Fibroblast of pulmonary artery (primary cell): ENCODE results near the gene DAZAP1.
A peak's percentile ranks its signal among the peaks of the same experiment; 100 is the strongest.

Source experiments
- DNase-seq: peaks from one replicate; pipeline ENCODE4 v3.0.0-alpha.2; 2010; ENCODE audit warnings: low read depth
- H3K4me3 ChIP-seq: replicated peaks from 2 replicates; pipeline ENCODE4 v1.5.1; 2011; ENCODE audit warnings: low read depth, mild to moderate bottlenecking, control low read depth, low read length, moderate library complexity
- TF ChIP-seq, protein P1 (sequence below): IDR thresholded peaks from 2 replicates; pipeline ENCODE4 v1.5.1; 2011; ENCODE audit warnings: mild to moderate bottlenecking, control low read depth, low read length, inconsistent platforms; ENCODE audit errors: missing control alignments

DAZAP1 gene

GRCh38 chr19:1377965-1378785 lies 29.2 kb upstream of the DAZAP1 start:
- no peak for DNase-seq
- TF ChIP-seq, protein P1, sequence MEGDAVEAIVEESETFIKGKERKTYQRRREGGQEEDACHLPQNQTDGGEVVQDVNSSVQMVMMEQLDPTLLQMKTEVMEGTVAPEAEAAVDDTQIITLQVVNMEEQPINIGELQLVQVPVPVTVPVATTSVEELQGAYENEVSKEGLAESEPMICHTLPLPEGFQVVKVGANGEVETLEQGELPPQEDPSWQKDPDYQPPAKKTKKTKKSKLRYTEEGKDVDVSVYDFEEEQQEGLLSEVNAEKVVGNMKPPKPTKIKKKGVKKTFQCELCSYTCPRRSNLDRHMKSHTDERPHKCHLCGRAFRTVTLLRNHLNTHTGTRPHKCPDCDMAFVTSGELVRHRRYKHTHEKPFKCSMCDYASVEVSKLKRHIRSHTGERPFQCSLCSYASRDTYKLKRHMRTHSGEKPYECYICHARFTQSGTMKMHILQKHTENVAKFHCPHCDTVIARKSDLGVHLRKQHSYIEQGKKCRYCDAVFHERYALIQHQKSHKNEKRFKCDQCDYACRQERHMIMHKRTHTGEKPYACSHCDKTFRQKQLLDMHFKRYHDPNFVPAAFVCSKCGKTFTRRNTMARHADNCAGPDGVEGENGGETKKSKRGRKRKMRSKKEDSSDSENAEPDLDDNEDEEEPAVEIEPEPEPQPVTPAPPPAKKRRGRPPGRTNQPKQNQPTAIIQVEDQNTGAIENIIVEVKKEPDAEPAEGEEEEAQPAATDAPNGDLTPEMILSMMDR = no peak
- no peak overlapping the region for H3K4me3 ChIP-seq

DNA sequence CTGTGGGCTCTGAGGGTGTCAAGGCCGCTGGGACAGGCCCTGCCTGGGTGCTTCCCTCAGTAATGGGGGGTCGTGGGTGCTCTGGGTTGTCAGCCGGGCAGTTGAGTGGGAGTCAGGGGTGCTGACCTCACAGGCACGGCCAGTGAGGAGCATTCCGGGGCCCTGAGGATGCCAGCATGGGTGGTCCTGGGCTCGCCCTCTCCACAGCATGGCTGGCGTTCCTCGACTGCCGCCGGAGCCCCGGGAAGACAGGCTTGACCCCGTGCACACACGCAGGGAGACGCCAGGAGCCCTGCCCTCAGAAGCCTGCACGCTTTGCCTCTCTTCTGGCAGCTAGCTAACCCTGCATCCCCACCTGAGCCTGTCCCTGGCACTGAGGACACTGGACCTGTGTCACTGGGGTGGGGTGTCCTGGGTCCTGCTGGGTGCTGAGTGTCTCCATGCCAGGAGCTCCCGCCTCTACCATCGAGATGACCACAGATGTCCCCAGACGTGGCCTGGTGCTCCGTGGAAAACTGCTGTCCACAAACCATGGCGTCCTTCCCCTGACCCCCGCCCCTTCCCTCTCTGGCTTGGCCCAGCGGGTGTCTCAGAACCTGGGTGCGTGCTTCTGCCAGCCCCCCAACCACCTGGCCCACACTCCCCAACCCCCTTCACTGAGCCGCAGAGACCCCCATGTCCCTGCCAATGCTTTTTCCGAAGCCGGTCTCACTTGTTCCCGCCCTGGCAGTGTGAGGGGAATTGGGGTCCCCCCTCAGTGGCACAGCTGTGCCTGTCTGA lies 28.1 kb upstream of the DAZAP1 start:
- no peak overlapping the region for H3K4me3 ChIP-seq
- TF ChIP-seq, protein P1 = no peak
- no peak for DNase-seq

- DNase-seq = no peak
- no peak overlapping the region for H3K4me3 ChIP-seq
- TF ChIP-seq, protein P1 = no peak
These were observed 27.4 kb upstream of the DAZAP1 start for GRCh38 chr19:1379961-1380489.

DNA sequence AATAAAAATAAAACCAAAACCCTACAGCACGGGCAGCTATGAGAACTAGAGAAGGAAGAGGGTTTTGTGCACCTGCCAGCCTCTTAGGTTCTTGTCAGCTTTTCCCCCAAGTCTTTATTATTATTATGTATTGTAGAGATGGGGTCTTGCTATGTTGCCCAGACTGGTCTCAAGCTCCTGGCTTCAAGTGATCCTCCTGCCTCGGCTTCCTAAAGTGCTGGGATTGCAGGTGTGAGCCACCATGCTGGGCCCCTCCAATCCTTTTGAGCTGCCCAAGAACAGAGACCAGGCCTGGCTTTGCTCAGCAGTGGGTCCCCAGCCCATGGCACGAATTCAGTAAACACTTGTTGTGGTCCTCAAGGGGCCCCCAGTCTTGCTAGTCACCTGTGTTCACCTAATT lies 25.1 kb upstream of the DAZAP1 start:
- H3K4me3 ChIP-seq = no peak overlapping the region
- TF ChIP-seq, protein P1 = no peak
- DNase-seq = no peak

GRCh38 chr19:1383017-1383311 lies 24.4 kb upstream of the DAZAP1 start:
- H3K4me3 ChIP-seq = no peak overlapping the region
- DNase-seq = no peak
- TF ChIP-seq, protein P1 = no peak

DNA sequence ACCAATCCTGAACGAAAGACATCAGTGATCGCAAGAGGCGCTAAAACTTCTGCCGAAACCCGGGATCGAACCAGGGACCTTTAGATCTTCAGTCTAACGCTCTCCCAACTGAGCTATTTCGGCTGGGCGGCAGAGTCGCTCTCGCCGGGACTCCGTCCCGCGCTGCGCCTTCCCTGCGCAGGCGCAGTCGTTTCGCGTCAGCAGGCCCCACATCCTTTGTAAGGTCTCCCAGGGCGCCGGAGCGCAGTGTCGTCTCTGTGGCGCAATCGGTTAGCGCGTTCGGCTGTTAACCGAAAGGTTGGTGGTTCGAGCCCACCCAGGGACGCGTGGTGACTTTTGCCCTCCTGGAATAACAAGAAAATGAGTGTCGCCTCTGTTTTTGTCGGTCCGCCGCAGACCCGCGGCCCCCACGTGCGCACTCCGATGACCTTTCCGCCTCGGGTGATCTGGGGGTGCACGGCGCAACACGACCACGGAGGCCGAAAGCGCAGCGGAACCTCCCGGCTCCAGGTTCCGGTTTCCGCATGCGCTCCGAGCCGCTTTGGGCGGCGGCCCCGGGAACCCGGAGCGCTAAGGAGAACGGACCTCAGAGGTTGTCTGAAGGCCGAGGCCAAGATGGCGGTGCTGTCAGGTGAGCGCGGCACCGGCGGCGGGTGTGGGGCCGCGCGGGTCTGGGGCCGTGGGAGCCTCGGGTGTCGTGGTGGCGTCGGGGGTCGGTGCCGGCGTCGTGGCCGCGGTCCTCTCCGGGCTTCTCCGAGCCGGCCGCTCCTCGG lies 23.9 kb upstream of the DAZAP1 start, which contains the start of gene NDUFS7:
TSS of gene NDUFS7 (plus strand) at position 596 of the 773 bp plus-strand sequence. CDS start at position 616, 20 bp downstream.
- peak within 1 kb of the TSS; percentile 89 for H3K4me3 ChIP-seq
- peak; percentile 95 for DNase-seq
- TF ChIP-seq, protein P1 = peak; percentile 7
